ENCODE results near the gene DNAAF6.

The DNAAF6 gene

GRCh38 chrX:107293056-107293455 is 86.6 kb downstream of the DNAAF6 start:
- H3K9me3 ChIP-seq (ENCODE audit: control insufficient read depth, insufficient read depth, low read length) = no peaks in the 10 kb centered on the region
- TF ChIP-seq EZH2phosphoT487 (IDR thresholded peaks at IDR 0.05; ENCODE audit: borderline replicate concordance, low read length) = no peak
- no peak for TF ChIP-seq CTCF (IDR thresholded peaks at IDR 0.05; ENCODE audit: low read depth, low read length, poor library complexity, severe bottlenecking)
- no peaks in the 10 kb centered on the region for H3K4me1 ChIP-seq (ENCODE audit: control insufficient read depth, low read length)
- H3K36me3 ChIP-seq (ENCODE audit: control insufficient read depth, low read length) = no peaks in the 10 kb centered on the region
- no peaks in the 10 kb centered on the region for H3K79me2 ChIP-seq (ENCODE audit: control insufficient read depth, low read length)
- H4K20me1 ChIP-seq (ENCODE audit: control insufficient read depth, insufficient read depth, low read depth, low read length) = no peaks in the 10 kb centered on the region
- no peaks in the 10 kb centered on the region for H3K27me3 ChIP-seq (ENCODE audit: control insufficient read depth, low read length)
- H3K4me2 ChIP-seq (ENCODE audit: low read length) = no peak overlapping the region
- H3F3A ChIP-seq (ENCODE audit: control insufficient read depth, insufficient read depth) = no peaks in the 10 kb centered on the region
- H3K4me3 ChIP-seq (ENCODE audit: low read length) = no peak overlapping the region
- H3K27ac ChIP-seq (ENCODE audit: low read depth, low read length) = no peak overlapping the region
- no peaks in the 10 kb centered on the region for H3K9me2 ChIP-seq (replicated peaks; ENCODE audit: control insufficient read depth, low read length)
